IMR-90 (cell line): ENCODE results near the gene COQ6. TPM values are rescaled to one million over a fixed set of nuclear protein-coding genes. Genes with fewer than 3 reads are reported as not detected.
"Not testable (repeated sequence)": the region's sequence is repeated elsewhere in the genome, so short reads cannot be mapped to it uniquely, and the experiment has no call there.

Experiments used
- ATAC-seq: fragments of 200-7000 bp; cut with Tn5 transposase; 2 replicates; pipeline ENCODE4 v1.9.1; 2020; ENCODE audit warnings: low read depth, mild to moderate bottlenecking, moderate library complexity
- BruUV-seq: library from RNA; stranded (reverse); fragments of 400-500 nt; replicated peaks from 2 replicates; lab custom pipeline; 2021; lab: Mats Ljungman, UMichigan
- CTCF ChIA-PET: fragments of 300-600 bp; formaldehyde crosslinking; extraction: SDS; loops from one replicate; lab custom pipeline; 2021; ENCODE audit warnings: antibody characterized with exemption; lab: Yijun Ruan, JAX
- POLR2A ChIA-PET: fragments of 300-600 bp; sonication (Branson Sonifier 250); formaldehyde crosslinking; loops from one replicate; lab custom pipeline; 2022; ENCODE audit warnings: antibody characterized with exemption; ENCODE audit not compliant: unreplicated experiment; lab: Charles Lee
- DNase-seq: peaks from one replicate; pipeline ENCODE4 v3.0.0; 2013
- H2AFZ ChIP-seq: replicated peaks from 2 replicates; pipeline ENCODE3; 2013; ENCODE audit warnings: low read length, mild to moderate bottlenecking; ENCODE audit not compliant: poor library complexity
- H2AK5ac ChIP-seq: 2 replicates; pipeline ENCODE4 v1.6.1; 2013; ENCODE audit warnings: low read depth, low read length, inconsistent platforms
- H2AK9ac ChIP-seq: replicated peaks from 2 replicates; pipeline ENCODE3; 2013; ENCODE audit warnings: mild to moderate bottlenecking, low read depth, low read length, moderate library complexity; ENCODE audit not compliant: poor library complexity
- H2BK120ac ChIP-seq: 2 replicates; pipeline ENCODE4 v1.6.1; 2013; ENCODE audit warnings: low read depth, low read length, inconsistent platforms
- H2BK15ac ChIP-seq: 3 replicates; pipeline ENCODE4 v1.6.1; 2013; ENCODE audit warnings: low read depth, low read length, inconsistent platforms
- H2BK20ac ChIP-seq: 2 replicates; pipeline ENCODE4 v1.6.1; 2013; ENCODE audit warnings: low read depth, mild to moderate bottlenecking, inconsistent platforms, low read length, moderate library complexity
- H2BK5ac ChIP-seq: 2 replicates; pipeline ENCODE4 v1.6.1; 2013; ENCODE audit warnings: mild to moderate bottlenecking, low read depth, low read length, inconsistent platforms; ENCODE audit not compliant: poor library complexity, severe bottlenecking
- H3K14ac ChIP-seq: replicated peaks from 2 replicates; pipeline ENCODE4 v1.6.1; 2013; ENCODE audit warnings: low read depth, low read length, inconsistent platforms
- H3K18ac ChIP-seq: 2 replicates; pipeline ENCODE4 v1.6.1; 2013; ENCODE audit warnings: low read depth, low read length, control low read depth
- H3K23ac ChIP-seq: 2 replicates; pipeline ENCODE4 v1.6.1; 2013; ENCODE audit warnings: low read depth, low read length, inconsistent platforms
- H3K27ac ChIP-seq: 2 replicates; pipeline ENCODE4 v1.5.1; 2013; ENCODE audit warnings: mild to moderate bottlenecking, control low read depth, low read length; ENCODE audit not compliant: insufficient read depth
- H3K27me3 ChIP-seq: 2 replicates; pipeline ENCODE4 v1.6.1; 2013; ENCODE audit warnings: low read length; ENCODE audit not compliant: control insufficient read depth, insufficient read depth
- H3K36me3 ChIP-seq: 2 replicates; pipeline ENCODE4 v1.6.1; 2013; ENCODE audit warnings: low read length, mixed read lengths; ENCODE audit not compliant: control insufficient read depth, insufficient read depth
- H3K4ac ChIP-seq: 2 replicates; pipeline ENCODE4 v1.6.1; 2013; ENCODE audit warnings: low read depth, low read length, inconsistent platforms
- H3K4me1 ChIP-seq: 2 replicates; pipeline ENCODE4 v1.6.1; 2013; ENCODE audit warnings: low read length, mixed read lengths; ENCODE audit not compliant: control insufficient read depth, insufficient read depth
- H3K4me2 ChIP-seq: 2 replicates; pipeline ENCODE4 v1.6.1; 2013; ENCODE audit warnings: low read depth, mild to moderate bottlenecking, control low read depth, low read length, moderate library complexity
- H3K4me3 ChIP-seq: 2 replicates; pipeline ENCODE4 v1.5.1; 2013; ENCODE audit warnings: low read depth, mild to moderate bottlenecking, control low read depth, low read length, moderate library complexity; ENCODE audit not compliant: insufficient read depth
- H3K56ac ChIP-seq: 2 replicates; pipeline ENCODE4 v1.6.1; 2013; ENCODE audit warnings: low read length, inconsistent platforms; ENCODE audit not compliant: insufficient read depth; ENCODE audit errors: extremely low read depth
- H3K79me1 ChIP-seq, 2 experiments: 2 replicates each; pipeline ENCODE4 v1.6.1; 2013; ENCODE audit warnings: low read length in 2 of 2, inconsistent platforms in 1 of 2, low read depth in 1 of 2
- H3K9ac ChIP-seq: 2 replicates; pipeline ENCODE4 v1.6.1; 2013; ENCODE audit warnings: low read depth, low read length, control low read depth
- H3K9me1 ChIP-seq: 2 replicates; pipeline ENCODE4 v1.6.1; 2013; ENCODE audit warnings: low read length, inconsistent platforms; ENCODE audit not compliant: insufficient read depth
- H3K9me3 ChIP-seq: 2 replicates; pipeline ENCODE4 v1.6.1; 2013; ENCODE audit warnings: low read length; ENCODE audit not compliant: control insufficient read depth, insufficient read depth
- H4K20me1 ChIP-seq: 2 replicates; pipeline ENCODE4 v1.6.1; 2013; ENCODE audit warnings: low read length, inconsistent platforms; ENCODE audit not compliant: insufficient read depth
- H4K5ac ChIP-seq: 2 replicates; pipeline ENCODE4 v1.6.1; 2013; ENCODE audit warnings: mild to moderate bottlenecking, low read depth, low read length, control low read depth
- H4K8ac ChIP-seq, 2 experiments: 2 replicates each; pipeline ENCODE4 v1.6.1; 2013; ENCODE audit warnings: low read depth in 2 of 2, low read length in 2 of 2, control low read depth in 1 of 2, inconsistent platforms in 1 of 2
- H4K91ac ChIP-seq: 2 replicates; pipeline ENCODE4 v1.6.1; 2013; ENCODE audit warnings: low read depth, low read length, inconsistent platforms; ENCODE audit not compliant: insufficient read depth
- WGBS, 2 experiments: methylation state at CpG; one replicate each; pipeline versions ENCODE4 v1.1.5 to v1.1.7; 2013; ENCODE audit warnings: missing lambda C conversion rate in 2 of 2; ENCODE audit not compliant: insufficient read length in 1 of 2; ENCODE audit errors: extremely low coverage in 2 of 2; 5-methylcytosine and 5-hydroxymethylcytosine counted together
- dilution Hi-C: fragments of 300-500 bp; cut with HindIII; formaldehyde crosslinking; loops from one replicate; pipeline ENCODE4 v1.14.3; 2018; ENCODE audit warnings: low sequenced_read_pairs; ENCODE audit not compliant: unreplicated experiment
- in situ Hi-C: fragments of 300-500 bp; cut with MboI; formaldehyde crosslinking; loops from 3 replicates; pipeline ENCODE4 v1.14.3; 2019; ENCODE audit warnings: low sequenced_read_pairs, inconsistent platforms, mixed read lengths
- intact Hi-C: fragments of 100-400 bp; cut with micrococcal nuclease; formaldehyde crosslinking; loops from 2 replicates; pipeline ENCODE4 v1.10.0; 2022
- polyA plus RNA-seq, 3 experiments: library from polyadenylated mRNA; depleted of rRNA; stranded (reverse); fragments of >200 nt; gene quantifications; 2 replicates each; pipeline ENCODE4 v1.2.3, GENCODE V29; 2012; ENCODE audit warnings: low replicate concordance in 1 of 3
- total RNA-seq: library from RNA; depleted of rRNA; stranded (reverse); fragments of >200 nt; gene quantifications from 2 replicates; pipeline ENCODE4 v1.2.3, GENCODE V29; 2012

COQ6 gene
- total and polyA plus RNA-seq, 2 of the 4 experiments (the other 2 are of a cell fraction), result 21.0 to 28.6 TPM

DNA sequence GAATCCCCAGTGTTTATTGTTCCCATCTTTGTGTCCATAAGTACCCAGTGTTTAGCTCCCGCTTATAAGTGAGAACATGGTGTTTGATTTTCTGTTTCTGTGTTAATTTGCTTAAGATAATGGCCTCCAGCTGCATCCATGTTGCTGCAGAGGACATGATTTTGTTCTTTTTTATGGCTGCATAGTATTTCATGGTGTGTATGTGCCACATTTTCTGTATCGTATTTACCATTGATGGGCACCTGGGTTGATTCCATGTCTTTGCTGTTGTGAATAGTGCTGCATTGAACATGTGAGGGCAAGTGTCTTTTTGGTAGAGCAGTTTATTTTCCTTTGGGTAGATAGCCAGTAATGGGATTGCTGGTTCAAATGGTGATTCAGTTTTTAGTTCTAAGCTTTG lies 30.6 kb upstream of the COQ6 start:
- POLR2A ChIA-PET, BruUV-seq: not testable (repeated sequence)
- peaks cover 37% of the 10 kb centered on the region for H3K36me3 ChIP-seq

More for the DNA sequence above, 30.6 kb upstream of the COQ6 start:
- ATAC-seq, dilution Hi-C loops, H3K9ac ChIP-seq, DNase-seq, H3K4me1 ChIP-seq, H2BK120ac ChIP-seq, H2BK20ac ChIP-seq, H3K14ac ChIP-seq, H2BK5ac ChIP-seq, CTCF ChIA-PET, H2AK9ac ChIP-seq, in situ Hi-C loops, H3K4ac ChIP-seq, H3K4me3 ChIP-seq, H3K56ac ChIP-seq, intact Hi-C loops, H3K27ac ChIP-seq, H3K23ac ChIP-seq, H3K9me1 ChIP-seq, H2BK15ac ChIP-seq, H2AK5ac ChIP-seq, H3K4me2 ChIP-seq, H3K18ac ChIP-seq, H4K91ac ChIP-seq, H3K27me3 ChIP-seq, H3K9me3 ChIP-seq, H2AFZ ChIP-seq, H4K8ac ChIP-seq, H4K5ac ChIP-seq: not testable (repeated sequence)
- peaks cover 13% of the 10 kb centered on the region for H4K20me1 ChIP-seq
- H3K79me1 ChIP-seq, result peaks cover 32 to 41% of the 10 kb centered on the region in 2 experiments
- WGBS, 2 experiments, result no CpG with 5 or more reads among the region's 2 CpGs
